Stimulated activated CD8-positive, alpha-beta memory T cell treated with anti-CD3 and anti-CD28 coated beads, Interleukin-15, amount 100 ng/mL, for 24 hours (primary cell): ENCODE data around the gene ADAMTS16.

ENCODE experiments used
- DNase-seq: peaks from one replicate; pipeline ENCODE4 v3.0.0-alpha.2; 2020; ENCODE audit warnings: low read depth

The ADAMTS16 gene

DNA sequence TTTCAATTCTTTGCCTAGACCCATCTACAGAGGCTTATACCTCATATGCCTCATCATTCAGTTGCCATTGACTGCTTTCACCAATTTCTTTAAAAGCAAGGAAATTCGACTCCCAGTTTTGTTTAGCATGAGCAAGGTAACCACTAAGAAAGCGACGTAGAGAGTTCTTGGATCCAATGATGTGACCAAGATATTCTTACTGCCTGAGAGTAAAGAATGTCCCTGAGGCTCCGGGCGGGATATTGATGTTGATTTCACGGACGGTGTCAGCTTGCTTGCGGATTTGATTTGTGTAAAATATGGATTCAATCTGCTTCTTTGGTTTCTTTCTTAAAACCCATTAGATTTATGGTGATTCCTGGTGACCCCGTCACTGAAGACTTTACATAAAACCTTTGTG, 147.3 kb downstream of the ADAMTS16 start:
- no peak for DNase-seq

DNA sequence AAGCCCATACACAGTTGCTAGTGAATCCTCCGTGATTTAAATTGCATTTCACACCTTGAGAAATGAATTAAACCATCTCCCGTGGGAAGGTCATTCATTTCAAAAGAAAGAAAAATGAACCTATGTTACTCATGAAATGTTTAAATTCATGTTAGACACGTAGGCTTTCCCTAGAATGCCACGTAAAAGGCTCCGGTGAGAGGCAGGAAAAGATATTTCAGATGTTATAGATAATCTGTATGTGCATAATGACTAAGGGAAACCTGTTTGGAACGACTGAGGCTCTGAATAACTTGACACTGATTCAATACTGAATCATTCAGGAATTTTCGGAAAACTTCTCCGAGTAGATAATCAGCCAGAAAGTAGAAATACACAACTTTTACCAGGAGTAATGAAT, 148.1 kb downstream of the ADAMTS16 start:
- no peak for DNase-seq

DNA sequence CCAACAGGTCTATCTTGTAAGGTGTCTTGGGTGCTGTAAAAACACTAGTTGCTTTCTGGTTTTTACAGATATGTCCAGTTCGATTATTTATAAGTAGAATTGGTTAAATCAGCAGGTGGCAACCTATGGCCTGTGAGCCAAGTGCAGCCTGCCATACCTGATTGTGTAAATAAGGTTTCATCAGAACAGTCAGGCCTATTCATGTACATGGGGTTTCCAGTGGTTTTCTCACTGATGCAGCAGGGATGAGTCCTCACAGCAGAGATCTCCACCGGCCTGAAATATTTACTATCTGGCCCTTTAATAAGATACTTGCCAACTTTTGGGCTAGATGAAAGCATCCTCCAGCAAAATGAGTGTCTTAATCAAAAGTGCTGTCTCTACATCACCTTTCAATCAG, 149.4 kb downstream of the ADAMTS16 start:
- no peak for DNase-seq

DNA sequence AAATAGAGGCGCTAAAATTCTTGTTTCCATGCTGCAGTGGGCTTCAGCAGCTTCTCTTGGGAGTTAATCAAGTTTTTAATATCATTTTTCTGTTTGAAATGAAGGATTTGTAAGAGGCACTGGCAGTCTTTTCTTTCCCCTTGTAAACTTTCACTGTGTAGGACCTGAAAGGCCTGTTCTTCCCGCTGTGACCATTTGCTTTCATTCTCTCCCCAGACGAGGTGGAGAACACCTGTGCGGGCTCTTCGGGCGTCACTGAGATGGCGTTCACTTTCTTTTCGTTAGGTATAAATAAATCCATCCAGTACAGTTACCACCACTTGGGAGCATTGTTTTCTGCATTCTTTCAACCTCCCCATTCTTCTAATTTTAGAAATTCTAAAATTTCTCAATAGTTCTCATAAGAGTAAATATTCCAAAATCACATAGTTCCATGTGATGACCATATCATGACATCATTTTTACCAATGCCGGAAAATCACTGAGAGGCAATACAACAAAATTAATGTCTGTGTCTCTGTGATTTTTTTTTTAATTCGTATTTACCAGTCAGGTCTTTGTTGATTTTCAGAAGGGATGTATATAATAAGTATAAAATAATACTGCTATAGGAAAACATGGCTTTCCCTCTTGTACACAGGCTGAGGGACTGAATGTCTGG, 150.7 kb downstream of the ADAMTS16 start:
- no peak for DNase-seq

DNA sequence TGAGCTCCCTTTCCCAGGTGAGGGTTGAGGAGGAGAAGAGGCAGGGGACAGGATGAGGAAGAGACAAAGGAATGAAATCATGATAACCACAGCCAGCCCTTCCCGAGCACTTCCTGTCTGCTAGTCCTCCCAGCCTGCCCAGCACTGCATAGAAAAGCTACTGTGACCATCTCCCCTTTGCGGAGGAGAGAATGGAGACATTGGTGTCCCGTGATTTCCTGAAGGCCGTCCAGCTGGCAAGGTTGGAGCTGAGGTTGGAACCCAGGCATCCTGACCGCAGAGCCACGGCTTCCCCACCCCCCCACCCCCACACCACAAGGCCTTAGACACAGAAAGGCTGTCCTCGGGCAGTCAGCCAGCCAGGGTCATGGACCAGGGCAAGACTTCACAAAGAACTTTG, 151.2 kb downstream of the ADAMTS16 start:
- no peak for DNase-seq

DNA sequence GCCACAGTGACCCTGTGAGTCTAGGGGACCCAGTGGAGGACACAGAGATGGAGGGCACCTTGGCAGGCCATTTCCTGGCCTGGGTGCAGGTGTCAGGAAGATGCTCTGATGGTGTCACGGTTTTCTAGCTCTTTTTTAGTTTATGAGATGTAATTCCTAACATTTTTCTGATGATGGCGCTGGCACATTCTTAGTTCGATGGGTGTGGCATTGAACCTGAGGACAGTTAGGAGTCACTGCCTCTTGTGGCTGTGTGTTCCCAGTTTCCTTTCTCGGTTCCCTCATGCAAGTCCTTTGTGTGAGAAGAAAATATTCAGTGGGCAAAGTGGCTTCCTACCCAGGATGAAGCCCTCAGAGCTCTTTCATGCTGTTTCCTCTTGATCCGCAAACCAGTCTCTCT, 152.9 kb downstream of the ADAMTS16 start:
- no peak for DNase-seq

DNA sequence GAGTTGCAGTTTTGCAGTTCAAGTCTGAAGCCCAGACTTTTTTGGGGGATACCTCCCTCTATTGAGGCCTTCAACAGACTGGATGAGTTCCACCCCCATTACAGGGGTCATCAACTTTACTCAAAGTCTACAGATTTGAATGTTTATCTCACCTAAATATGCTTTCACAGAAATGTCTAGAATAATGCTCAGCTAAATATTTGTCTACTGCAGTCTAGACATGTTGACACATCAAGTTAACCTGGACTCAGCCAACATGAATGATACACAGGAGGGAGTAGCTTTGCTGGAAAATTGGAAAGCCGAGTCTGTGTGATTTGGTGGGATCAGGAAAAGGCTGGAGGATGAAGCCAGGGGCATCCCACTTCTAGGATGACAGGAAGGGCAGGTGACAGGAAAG, 154.3 kb downstream of the ADAMTS16 start:
- no peak for DNase-seq

DNA sequence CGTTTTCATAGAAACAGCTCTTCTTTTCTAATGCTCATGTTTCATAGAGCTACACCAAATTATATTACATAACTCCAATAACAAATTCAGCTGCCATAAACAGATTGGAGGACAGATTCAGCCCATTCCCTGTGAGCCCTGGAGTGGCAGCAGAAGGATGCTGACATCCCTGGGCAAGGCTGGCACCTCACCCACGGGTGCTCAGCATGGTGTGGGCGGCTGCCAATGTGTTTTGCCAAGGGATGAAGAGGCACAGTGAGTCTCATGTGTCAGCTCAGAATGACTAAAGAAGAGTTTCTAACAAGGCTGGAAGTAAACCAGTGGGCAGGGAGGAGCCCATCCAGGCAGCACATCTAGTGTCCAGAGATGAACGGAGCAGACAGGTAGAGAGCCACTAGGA, 155.2 kb downstream of the ADAMTS16 start:
- no peak for DNase-seq

DNA sequence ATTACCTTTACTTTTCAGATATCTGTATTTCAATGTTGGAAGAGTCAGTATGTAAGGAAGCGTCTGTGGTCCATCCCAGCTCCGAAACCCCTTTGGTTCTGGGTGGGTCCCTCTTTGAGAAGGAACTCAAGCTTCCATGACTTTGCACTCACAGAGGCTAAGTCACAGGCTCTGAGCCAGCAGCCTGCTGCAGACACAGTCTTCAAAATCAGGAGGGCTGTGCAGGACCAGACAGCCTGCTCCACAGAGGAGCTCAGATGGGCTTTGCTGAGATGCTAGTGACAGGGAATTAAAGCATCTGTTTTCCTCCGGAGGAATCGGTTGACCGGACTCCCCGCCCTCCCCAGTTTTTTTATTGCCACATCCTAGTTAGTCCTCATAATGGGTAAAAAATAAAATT, 155.9 kb downstream of the ADAMTS16 start:
- no peak for DNase-seq

DNA sequence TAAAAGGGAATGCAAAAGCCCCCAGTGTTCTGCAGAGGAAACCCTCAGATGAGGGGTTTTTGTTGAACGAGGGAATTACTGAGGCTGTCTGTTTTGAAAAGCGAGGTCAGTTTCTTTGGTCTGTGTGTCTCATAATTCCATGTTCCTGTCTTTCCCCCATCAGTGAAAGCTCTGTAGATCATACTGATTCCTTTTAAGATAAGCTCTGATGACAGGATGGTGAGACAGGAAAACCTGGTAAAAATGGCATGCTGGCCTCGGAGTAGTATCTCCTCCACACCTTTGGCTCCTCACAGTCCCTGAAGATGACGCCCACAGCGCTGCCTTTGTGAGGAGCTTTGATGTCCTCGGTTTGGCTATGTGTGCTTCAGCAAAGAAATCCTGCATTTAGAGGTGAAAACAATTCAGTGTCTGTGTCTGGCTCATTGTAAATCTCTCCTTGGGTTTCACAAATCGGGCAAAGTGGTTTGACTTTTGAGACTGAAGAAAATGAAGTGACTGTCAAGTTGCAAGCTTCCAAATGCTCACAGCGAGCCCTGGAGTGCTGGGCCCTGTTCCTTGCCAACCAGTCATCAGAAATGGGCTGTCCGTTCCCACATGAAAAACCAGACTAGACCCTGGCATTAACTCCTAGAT, 157.4 kb downstream of the ADAMTS16 start:
- no peak for DNase-seq

DNA sequence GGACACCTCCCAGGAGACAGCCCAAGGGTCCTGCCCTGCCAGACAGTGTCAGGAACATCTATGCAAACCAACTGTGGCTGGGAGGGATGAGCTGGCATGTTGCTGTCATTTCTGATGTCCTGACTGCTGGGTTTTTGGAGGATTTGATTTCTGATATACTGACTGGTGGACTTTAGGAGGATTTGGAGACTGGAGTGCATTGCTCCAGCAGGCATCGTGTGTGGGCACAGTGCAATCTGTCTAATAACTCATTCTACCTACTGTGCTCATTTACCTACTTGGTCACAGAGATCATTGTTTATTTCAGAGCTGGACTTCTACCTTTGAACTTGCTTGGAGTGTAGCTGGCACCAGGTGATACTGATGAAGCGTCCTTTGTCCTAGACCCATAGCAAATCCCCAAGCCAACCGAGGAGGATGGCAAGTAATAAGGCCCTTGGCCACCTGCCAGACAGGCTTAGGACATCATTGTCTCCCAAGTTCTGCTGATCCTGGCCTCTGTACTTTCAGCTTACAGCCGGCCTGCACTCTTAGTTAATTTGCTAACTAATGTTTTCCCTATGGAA, 158.0 kb downstream of the ADAMTS16 start:
- DNase-seq = no peak

DNA sequence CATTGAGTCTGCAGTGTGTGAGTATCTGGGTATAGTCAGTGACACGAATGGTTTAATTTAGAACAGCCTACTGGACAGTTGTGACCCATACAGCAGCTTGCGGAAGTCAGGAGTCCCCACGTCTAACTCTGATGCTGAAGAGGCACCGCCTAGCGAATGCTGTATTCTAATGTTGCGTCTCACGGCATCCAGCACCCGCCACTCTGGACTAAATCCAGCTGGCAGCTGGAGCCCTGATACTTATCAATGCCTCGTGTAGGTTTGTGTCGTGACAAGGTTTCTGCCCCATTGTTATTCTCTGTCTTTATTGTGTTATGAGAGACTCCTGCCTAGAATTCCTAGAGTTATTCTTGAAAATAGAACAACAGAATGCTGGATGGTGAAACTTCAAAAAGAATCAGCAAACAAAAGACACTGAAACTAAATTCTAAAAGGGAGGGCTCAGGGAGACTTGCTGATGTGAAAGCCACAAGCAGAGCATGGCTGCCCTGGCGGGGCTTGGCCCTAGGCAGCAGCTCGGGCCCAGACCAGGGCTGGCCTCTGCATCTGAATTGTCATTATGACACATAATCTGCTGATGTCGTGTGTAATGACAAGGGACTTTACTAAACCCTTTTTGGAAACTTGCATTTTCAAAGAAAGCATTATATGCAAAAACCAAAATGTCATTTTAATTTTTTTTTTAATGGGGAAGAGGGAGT, 158.9 kb downstream of the ADAMTS16 start:
- no peak for DNase-seq

DNA sequence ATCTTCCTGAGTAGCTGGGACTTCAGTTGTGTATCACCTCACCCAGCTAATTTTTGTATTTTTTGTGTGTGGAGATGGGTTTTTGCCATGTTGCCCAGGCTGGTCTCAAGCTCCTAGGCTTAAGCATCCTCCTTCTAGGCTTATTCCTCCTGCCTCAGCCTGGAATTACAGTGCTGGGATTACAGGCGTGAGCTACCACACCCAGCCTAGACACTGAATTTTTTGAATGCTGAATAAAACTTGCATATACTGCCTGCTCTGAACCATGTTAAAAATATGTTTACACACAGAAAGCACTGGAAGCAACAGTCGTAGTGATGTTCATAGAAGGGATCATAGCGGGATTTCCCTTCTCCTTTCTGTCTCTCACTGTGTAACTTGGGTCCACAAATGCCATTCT, 161.0 kb downstream of the ADAMTS16 start:
- no peak for DNase-seq

DNA sequence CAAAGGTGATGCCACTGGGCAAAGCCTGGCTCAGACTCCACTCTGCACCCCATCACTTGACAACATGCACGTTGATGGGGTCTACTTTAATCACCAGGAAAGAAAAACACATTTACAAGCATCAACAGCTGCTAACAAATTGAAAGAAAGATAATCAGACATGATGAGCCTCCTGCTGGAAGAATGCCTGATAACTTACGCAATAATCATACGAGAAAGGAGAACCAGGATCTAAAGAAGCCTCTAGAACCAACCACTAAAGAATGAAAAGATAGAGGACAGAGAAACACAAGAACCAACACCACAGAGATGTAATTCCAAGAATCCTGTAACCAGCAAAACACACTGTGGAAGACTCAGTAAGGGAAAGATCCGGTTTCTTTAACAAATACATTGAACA, 162.1 kb downstream of the ADAMTS16 start:
- DNase-seq = no peak

DNA sequence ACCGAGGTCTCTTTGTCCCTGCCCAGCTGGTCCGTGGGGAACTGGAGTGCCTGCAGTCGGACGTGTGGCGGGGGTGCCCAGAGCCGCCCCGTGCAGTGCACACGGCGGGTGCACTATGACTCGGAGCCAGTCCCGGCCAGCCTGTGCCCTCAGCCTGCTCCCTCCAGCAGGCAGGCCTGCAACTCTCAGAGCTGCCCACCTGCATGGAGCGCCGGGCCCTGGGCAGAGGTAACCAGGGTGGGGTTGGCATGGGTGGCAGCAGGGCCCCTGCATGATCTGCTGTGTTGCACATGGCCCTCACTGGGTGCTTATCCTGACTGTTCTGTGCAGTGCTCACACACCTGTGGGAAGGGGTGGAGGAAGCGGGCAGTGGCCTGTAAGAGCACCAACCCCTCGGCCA, 163.1 kb downstream of the ADAMTS16 start:
- DNase-seq = no peak

DNA sequence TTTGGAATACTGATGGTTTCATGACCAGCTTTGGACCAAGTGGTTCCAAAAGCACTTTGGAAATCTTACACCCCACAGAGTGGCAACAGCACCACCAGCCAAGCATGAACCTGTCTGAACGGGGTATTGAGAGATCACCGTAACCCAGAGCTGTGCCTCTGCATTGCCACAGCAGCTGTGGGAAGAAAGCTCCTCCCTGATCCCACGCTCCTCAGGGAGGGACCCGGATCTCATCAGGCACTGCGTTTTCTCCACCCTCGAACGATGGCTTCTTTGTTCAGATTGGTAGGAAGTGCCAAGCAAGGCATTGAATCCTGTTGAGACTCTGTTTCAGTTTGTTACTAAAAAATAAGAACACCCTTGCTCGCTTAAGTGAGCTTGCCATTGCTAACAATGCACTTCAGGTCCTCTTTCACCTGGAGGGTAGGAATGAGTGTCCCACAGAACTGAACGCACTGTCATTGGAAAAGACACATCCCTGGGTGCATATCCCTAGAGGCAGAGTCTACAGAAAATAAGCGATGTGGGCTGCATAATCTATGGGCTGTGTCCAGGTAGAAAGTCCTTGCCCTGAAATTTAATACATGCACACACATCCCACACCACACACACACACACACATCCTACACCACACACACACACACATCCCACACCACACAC, 164.4 kb downstream of the ADAMTS16 start:
- no peak for DNase-seq

DNA sequence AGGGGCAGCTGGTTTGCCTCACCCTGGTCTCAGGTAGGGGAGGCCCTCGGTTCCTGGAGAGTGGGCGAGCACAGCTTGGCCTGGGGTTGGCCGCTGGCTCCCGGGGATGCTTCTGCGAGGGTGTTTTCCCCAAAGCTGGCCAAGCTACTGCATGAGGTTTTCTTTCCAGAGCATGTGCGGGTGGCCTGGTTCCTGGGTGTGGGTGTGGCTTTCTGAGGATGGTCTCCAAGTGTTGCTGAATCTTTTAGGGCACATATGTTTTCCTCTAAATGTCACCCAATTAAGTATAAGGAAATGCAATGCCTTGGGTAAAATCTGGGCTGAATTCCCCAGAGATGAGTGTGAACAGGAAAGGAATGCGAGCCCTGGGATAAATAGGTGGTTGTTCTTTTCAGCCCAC, 166.6 kb downstream of the ADAMTS16 start:
- no peak for DNase-seq

DNA sequence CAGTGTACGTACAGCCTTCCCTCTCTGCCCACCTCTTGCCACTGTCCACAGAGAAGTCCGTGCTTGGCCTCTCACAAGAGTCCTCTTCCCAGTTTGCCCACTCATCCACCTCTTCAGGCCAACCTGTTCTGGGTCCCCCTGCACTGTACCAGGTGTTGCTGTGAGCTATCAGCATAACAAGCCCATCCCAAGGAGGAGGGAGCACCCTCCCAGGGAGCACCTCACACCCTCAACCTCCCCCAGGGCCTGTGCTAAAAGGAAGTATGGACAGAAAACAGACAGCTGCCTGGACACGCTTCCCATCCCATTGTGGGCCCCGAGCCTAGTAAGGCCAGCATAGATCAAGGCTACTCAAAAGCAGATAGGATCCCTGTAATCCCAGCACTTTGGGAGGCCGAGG, 168.2 kb downstream of the ADAMTS16 start:
- no peak for DNase-seq

DNA sequence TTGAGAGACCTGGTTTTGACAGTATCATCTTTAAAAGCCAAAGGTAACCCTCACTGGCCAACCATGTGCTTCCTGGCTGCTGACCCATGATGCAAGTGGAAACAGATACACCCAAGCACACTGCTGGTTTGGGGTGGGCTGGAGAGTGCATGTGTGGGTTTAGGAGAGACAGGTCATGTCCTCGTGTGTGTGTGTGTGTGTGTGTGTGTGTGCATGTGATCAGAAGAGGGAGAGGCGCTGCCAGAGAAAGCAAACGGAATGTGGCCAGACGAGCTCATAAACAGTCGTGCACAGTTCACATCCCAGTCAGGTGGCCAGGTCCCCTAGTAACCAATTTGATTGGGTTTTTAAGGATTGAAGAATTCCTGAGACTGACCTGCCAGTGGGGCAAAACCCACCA, 169.5 kb downstream of the ADAMTS16 start:
- DNase-seq = no peak

DNA sequence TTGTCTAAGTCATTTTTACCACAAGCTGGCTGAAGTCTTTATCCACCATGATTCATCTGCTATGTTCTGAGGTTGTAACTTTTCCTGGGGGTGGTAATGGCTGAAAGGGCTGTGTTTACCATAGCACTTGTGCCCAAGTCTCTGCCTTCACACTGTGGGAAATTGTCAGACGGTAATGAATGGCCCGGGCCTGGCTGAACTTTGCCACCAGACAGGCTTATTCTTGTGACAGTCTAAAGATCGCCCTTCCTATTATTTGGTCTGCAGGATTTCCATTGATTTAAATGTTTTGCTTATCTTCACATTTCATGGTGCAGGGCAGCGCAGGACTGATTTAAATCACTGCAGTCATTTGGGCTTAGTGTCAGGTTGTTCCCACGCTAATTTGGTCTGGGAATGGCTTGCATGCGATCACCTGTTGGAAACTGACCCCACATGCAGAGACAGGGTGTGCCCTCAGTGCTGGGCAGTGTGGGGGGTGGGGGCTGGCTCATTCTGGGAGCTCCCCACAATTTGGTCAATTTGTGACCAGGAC, 173.0 kb downstream of the ADAMTS16 start:
- no peak for DNase-seq

DNA sequence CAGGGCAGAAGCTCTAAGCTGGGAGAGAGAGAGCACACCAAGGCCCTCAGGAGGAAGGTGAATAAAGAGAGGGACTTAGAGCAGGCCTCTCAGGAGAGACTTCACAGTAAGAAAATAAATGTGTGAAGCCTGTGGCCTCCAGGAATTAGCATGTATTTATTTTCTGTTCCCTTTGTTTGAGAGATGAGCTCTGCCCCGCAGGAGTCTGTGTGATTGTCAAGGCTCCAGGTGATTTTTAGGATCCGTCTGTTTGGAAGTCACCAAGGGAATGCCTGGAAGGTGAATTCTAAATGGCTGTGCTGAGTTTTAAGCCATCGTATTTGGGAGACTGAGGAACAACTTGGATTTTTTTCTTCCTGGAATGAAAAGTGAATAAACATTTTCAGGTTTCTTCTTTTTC, 174.0 kb downstream of the ADAMTS16 start:
- no peak for DNase-seq

DNA sequence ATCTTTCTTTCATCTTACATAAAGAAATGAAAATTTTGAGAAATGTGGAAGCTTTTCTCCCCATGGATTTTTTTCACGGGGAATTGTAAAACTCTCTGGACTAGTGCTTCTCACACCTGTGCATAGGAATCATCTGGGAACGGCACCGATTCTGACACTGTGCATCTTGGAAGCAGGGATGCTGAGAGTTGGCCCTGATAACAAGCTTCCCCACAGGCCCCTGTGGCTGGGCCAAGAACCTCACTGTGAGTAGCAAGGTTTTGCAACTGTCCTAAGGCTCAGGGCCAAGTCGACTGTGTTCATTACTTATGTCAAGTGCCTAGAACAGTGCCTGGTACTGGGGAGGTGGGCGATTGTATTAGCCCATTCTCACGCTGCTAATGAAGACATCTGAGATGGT, 174.5 kb downstream of the ADAMTS16 start:
- DNase-seq = no peak
